ENCODE results near the gene PMPCA. TPM values are rescaled to one million over a fixed set of nuclear protein-coding genes. Genes with fewer than 3 reads are reported as not detected.

The PMPCA gene
- total and polyA plus RNA-seq, 3 experiments from 2014 or later = 39.2 to 101 (median 96.4) TPM

DNA sequence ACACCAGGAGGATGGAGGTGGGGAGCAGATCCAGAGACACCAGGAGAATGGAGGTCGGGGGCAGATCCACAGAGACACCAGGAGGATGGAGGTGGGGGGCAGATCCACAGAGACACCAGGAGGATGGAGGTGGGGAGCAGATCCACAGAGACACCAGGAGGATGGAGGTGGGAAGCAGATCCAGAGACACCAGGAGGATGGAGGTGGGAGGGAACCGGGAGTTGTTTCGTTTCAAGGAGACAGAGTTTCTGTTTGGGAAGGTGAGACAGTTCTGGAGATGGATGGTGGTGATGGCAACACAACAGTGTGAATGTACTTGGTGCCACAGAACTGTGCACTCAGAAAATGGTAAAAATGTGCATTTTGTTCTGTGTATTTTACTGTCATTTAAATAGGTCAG is 38.2 kb downstream of the PMPCA start:
- Histone ChIP-seq H3K36me3 (ENCODE audit: insufficient read depth, low read length) (peaks cover 65% of the 10 kb centered on the region), H3K4me3 (ENCODE audit: low read length) (no peak overlapping the region), H3K27me3 (ENCODE audit: insufficient read depth, low read length, poor library complexity, severe bottlenecking) (no peaks in the 10 kb centered on the region), H3K4me1 (ENCODE audit: insufficient read depth, low read length) (no peaks in the 10 kb centered on the region), H3K9me3 (ENCODE audit: low read length) (no peaks in the 10 kb centered on the region), H3K27ac (ENCODE audit: low read depth, low read length) (no peak overlapping the region)
- peaks cover 0 to 1% (median 0%) of the 10 kb centered on the region in 3 donors for H3K4me1 Mint-ChIP-seq
- ChIA-PET CTCF (no interaction called here), POLR2A (no interaction called here)
- DNase-seq = no peak
- H3K27me3 Mint-ChIP-seq = no peaks in the 10 kb centered on the region
- no peaks in the 10 kb centered on the region for H3K9me3 Mint-ChIP-seq
- H3K4me3 Mint-ChIP-seq = no peak overlapping the region
- H3K36me3 Mint-ChIP-seq = peaks cover 0 to 90% (median 21%) of the 10 kb centered on the region in 3 donors
- H3K27ac Mint-ChIP-seq = peak overlapping the region in 1 of 8 donors; percentile 83

DNA sequence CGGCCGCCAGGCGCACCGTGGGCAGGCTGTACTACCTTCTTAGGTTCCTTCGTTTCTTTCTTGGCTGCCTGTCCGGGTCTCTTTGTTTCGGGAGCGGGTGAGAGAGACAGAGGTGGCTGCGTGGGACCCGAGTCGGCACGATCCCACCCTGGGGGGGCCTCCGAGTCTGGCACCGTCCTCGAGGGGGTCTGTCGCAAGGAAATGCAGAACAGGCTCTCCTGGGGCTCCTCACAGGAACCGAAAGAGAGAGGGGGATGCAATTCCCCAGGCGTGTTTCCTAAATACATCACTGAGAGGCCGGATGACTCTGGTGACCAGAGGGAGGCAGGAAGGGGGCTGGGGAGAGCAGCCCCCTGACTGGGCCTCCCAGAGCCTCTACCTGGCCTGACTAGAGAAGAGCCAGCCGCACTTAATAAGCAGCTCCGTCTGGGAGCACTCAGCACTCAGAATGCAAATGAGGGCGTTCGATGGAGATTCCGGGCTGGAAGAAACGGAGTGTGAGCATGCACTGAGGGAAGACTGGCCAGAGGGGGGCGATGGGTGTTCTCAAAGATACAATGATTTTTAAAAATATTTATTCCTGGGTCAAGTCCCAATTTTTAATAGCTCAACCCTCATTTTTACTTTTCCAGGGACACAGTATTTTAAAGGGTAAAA is 40.9 kb downstream of the PMPCA start:
- Histone ChIP-seq H3K27me3 (ENCODE audit: insufficient read depth, low read length, poor library complexity, severe bottlenecking) (no peaks in the 10 kb centered on the region), H3K9me3 (ENCODE audit: low read length) (no peaks in the 10 kb centered on the region), H3K4me3 (ENCODE audit: low read length) (no peak overlapping the region), H3K27ac (ENCODE audit: low read depth, low read length) (no peak overlapping the region), H3K36me3 (ENCODE audit: insufficient read depth, low read length) (peaks cover 81% of the 10 kb centered on the region), H3K4me1 (ENCODE audit: insufficient read depth, low read length) (no peaks in the 10 kb centered on the region)
- Mint-ChIP-seq H3K9me3 (no peaks in the 10 kb centered on the region), H3K36me3 (peaks cover 0 to 88% (median 16%) of the 10 kb centered on the region in 3 donors), H3K27me3 (no peaks in the 10 kb centered on the region), H3K4me1 (peaks cover 0 to 1% (median 0%) of the 10 kb centered on the region in 3 donors), H3K27ac (peak overlapping the region in 1 of 8 donors; percentile 50), H3K4me3 (no peak overlapping the region)
- CTCF ChIA-PET = no interaction called here
- DNase-seq = no peak
- POLR2A ChIA-PET = no interaction called here

DNA sequence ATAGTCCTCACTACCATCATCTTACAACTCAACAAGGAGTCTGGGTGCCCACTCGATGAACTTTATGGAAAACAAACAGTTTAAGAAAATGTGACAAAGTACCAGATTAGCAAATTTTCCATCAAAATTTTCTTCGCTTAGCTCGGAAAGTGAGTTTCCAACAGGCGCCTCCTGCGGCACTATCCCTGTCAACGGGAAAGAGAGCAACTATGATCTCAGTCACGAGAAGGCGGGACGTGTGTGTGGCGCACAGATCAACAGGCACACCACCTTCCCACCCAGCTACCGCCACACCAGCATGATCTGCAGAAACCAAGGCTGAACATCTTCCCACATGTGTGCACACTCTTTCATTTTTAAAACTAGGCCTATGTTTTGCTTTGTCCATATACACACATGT is 42.9 kb downstream of the PMPCA start:
- Histone ChIP-seq H3K4me3 (ENCODE audit: low read length) (no peak overlapping the region), H3K36me3 (ENCODE audit: insufficient read depth, low read length) (peaks cover 80% of the 10 kb centered on the region), H3K9me3 (ENCODE audit: low read length) (no peaks in the 10 kb centered on the region), H3K4me1 (ENCODE audit: insufficient read depth, low read length) (no peaks in the 10 kb centered on the region), H3K27ac (ENCODE audit: low read depth, low read length) (no peak overlapping the region), H3K27me3 (ENCODE audit: insufficient read depth, low read length, poor library complexity, severe bottlenecking) (no peaks in the 10 kb centered on the region)
- ChIA-PET POLR2A (interaction anchor here (0.7 kb wide), 1 partner anchor 9 kb away, joined by 6 read pairs; no protein-coding TSS in a partner anchor), CTCF (no interaction called here)
- Mint-ChIP-seq H3K4me1 (peaks cover 0 to 1% (median 0%) of the 10 kb centered on the region in 3 donors), H3K27me3 (no peaks in the 10 kb centered on the region), H3K4me3 (no peak overlapping the region), H3K27ac (peak overlapping the region in 3 of 8 donors; percentile 2 to 71 (median 13)), H3K9me3 (no peaks in the 10 kb centered on the region), H3K36me3 (peaks cover 0 to 87% (median 15%) of the 10 kb centered on the region in 3 donors)
- DNase-seq = no peak

DNA sequence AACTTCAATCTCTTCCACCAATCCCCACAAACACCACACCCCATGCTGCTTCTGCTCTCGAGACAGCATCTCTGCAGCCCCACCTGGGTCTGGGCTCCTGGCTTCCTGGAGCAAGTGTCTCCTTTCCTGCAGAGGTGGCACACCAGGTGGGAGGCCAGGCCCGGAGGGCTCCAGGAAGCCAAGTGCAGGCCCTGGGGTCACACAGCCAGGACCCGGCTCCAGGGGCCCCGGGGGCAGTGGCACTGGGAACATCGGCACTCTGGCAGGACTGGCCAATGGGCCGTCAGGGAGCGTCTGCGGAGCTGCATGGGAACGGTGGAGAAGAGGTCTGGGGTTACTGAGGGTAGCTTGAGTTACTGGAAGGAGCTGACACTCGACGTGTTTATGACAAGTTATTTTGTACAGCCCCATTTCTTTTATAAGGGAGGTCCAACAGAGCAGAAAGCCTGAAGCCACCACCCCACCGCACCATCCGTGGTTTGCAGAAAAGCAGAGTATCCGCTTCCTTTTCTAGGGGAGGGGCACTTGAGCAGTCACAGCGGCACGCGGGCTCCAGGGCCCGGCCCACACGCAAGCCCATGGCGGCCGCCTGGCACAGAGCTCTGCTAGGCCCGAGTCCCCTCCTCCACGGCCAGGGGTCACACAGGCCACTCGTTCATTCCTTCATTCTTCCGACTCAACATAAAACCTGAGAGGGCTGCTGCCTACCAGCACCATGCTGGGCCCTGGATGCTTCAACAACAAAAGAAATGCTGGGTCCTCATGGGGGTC is 43.8 kb downstream of the PMPCA start:
- H3K27me3 Mint-ChIP-seq = no peaks in the 10 kb centered on the region
- Histone ChIP-seq H3K27me3 (ENCODE audit: insufficient read depth, low read length, poor library complexity, severe bottlenecking) (no peaks in the 10 kb centered on the region), H3K9me3 (ENCODE audit: low read length) (no peaks in the 10 kb centered on the region), H3K27ac (ENCODE audit: low read depth, low read length) (no peak overlapping the region), H3K36me3 (ENCODE audit: insufficient read depth, low read length) (peaks cover 78% of the 10 kb centered on the region), H3K4me3 (ENCODE audit: low read length) (no peak overlapping the region), H3K4me1 (ENCODE audit: insufficient read depth, low read length) (no peaks in the 10 kb centered on the region)
- H3K4me1 Mint-ChIP-seq = peaks cover 0 to 1% (median 0%) of the 10 kb centered on the region in 3 donors
- H3K4me3 Mint-ChIP-seq = no peak overlapping the region
- ChIA-PET POLR2A (no interaction called here), CTCF (no interaction called here)
- H3K27ac Mint-ChIP-seq = peak overlapping the region in 2 of 8 donors; percentile 54 to 63
- H3K36me3 Mint-ChIP-seq = peaks cover 4 to 87% (median 14%) of the 10 kb centered on the region in 3 donors
- H3K9me3 Mint-ChIP-seq = no peaks in the 10 kb centered on the region
- no peak for DNase-seq

DNA sequence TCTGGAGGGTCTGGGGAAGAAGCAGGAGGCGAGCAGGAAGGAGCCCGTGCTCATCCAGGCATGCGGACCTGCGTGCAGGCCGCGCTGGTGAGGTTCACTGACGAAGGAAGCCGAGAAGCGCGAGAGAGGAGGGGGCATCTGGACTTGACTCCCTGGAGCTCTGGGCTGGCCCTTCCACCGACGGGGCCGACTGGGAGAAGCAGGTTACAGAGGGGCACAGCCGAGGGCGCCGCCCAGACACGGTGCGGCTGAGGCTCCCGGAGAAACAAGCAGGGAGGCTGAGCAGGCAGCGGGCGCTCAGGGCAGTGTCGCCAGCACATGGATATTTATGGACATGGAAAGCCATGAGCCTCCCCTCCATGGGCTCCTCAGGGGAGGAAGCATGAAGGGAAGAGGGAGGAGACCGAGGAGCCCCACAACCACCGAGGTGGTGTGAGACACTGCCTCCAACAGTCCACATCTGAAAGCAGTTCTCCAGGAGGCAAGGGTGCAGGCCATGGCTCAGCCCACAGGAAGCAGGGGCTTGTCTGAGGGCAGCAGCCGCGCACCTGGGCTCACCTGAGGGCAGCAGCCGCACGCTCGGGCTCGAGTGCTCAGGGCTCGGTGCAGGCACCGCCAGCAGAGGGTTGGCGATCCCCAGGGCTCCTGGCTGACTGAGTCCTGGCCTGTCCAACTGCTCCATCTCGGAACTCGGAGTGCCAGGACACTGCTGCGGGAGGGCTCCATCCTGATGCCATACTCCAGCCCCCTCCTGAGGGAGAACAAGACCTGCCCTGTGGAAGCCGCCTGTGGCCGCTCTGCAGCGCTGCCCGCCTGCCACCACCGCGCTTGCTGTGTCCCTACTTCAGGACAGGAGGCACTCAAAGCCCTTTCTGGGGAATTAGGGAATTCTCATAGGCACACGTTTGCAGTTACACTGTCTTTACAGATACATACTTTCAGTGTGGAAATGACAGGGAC is 44.9 kb downstream of the PMPCA start:
- H3K36me3 Mint-ChIP-seq = peaks cover 4 to 86% (median 13%) of the 10 kb centered on the region in 3 donors

DNA sequence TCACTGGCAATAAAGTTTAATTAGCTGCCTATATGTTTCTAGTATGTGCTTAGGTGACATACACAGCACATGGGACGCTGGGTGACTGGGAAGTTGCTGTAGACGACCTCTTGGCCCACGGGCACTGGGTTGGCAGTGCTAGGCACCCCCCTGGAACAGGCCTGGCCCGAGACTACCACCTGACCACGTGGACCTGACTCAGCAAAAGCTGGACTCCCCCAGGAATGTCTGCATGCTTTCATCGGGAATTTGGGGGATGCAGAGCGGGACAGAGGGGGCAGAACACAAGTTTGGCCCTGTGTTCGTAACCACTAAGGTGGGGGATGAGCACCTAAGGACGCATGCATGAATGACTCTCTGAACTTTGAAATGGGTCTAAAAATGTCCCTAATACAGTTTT is 45.8 kb downstream of the PMPCA start:
- Histone ChIP-seq H3K4me1 (ENCODE audit: insufficient read depth, low read length) (no peaks in the 10 kb centered on the region), H3K27me3 (ENCODE audit: insufficient read depth, low read length, poor library complexity, severe bottlenecking) (no peaks in the 10 kb centered on the region), H3K36me3 (ENCODE audit: insufficient read depth, low read length) (peaks cover 71% of the 10 kb centered on the region), H3K27ac (ENCODE audit: low read depth, low read length) (no peak overlapping the region), H3K4me3 (ENCODE audit: low read length) (no peak overlapping the region), H3K9me3 (ENCODE audit: low read length) (no peaks in the 10 kb centered on the region)
- Mint-ChIP-seq H3K9me3 (no peaks in the 10 kb centered on the region), H3K27ac (peak overlapping the region in 1 of 8 donors; percentile 14), H3K4me1 (peaks cover 0 to 1% (median 0%) of the 10 kb centered on the region in 3 donors), H3K4me3 (peak overlapping the region in 1 of 7 donors; percentile 32), H3K36me3 (peaks cover 4 to 84% (median 12%) of the 10 kb centered on the region in 3 donors), H3K27me3 (no peaks in the 10 kb centered on the region)
- no peak for DNase-seq
- ChIA-PET POLR2A (no interaction called here), CTCF (interaction anchor here (1.2 kb wide), 1 partner anchor 11 kb away, joined by 3 read pairs; no protein-coding TSS in a partner anchor)

More for the DNA sequence above, 44.9 kb downstream of the PMPCA start:
- H3K9me3 ChIP-seq (ENCODE audit: low read length) = no peaks in the 10 kb centered on the region
- H3K27ac Mint-ChIP-seq = peak overlapping the region in 1 of 8 donors; percentile 66
- H3K27me3 ChIP-seq (ENCODE audit: insufficient read depth, low read length, poor library complexity, severe bottlenecking) = no peaks in the 10 kb centered on the region
- no peaks in the 10 kb centered on the region for H3K9me3 Mint-ChIP-seq
- POLR2A ChIA-PET = no interaction called here
- H3K4me3 ChIP-seq (ENCODE audit: low read length) = no peak overlapping the region
- CTCF ChIA-PET = interaction anchor here (1.2 kb wide), 1 partner anchor 10 kb away, joined by 3 read pairs; no protein-coding TSS in a partner anchor
- H3K4me1 ChIP-seq (ENCODE audit: insufficient read depth, low read length) = no peaks in the 10 kb centered on the region
- no peak overlapping the region for H3K4me3 Mint-ChIP-seq
- H3K27me3 Mint-ChIP-seq = no peaks in the 10 kb centered on the region
- DNase-seq = no peak
- no peak overlapping the region for H3K27ac ChIP-seq (ENCODE audit: low read depth, low read length)
- H3K36me3 ChIP-seq (ENCODE audit: insufficient read depth, low read length) = peaks cover 73% of the 10 kb centered on the region
- peaks cover 0 to 1% (median 0%) of the 10 kb centered on the region in 3 donors for H3K4me1 Mint-ChIP-seq

DNA sequence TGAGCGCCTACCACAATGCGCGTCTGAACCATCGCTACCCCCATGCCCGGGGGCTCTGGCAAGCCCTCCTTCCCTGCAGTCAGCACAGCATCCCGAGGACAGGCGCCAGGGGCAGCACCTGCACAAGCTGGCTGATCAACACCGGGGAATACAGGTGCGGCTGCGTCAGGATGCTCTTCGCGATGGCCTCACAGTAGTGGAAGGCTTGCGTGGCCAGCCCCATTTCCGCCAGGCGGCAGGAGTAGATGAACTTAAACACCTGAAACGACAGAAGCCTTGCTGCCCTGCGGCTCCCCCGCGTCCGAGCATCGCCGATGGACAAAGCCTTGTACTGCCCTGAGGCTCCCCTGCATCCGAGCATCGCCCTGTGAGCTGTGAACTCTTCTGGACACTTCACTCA is 46.9 kb downstream of the PMPCA start:
- no peak overlapping the region for H3K4me3 ChIP-seq (ENCODE audit: low read length)
- Mint-ChIP-seq H3K27ac (no peak overlapping the region), H3K27me3 (no peaks in the 10 kb centered on the region), H3K4me1 (peaks cover 0 to 1% (median 0%) of the 10 kb centered on the region in 3 donors), H3K9me3 (no peaks in the 10 kb centered on the region), H3K36me3 (peaks cover 4 to 86% (median 16%) of the 10 kb centered on the region in 3 donors), H3K4me3 (no peak overlapping the region)
- ChIA-PET POLR2A (no interaction called here), CTCF (interaction anchor here (0.6 kb wide), 1 partner anchor 50 kb away, joined by 3 read pairs; no protein-coding TSS in a partner anchor)
- H3K9me3 ChIP-seq (ENCODE audit: low read length) = no peaks in the 10 kb centered on the region
- peaks cover 69% of the 10 kb centered on the region for H3K36me3 ChIP-seq (ENCODE audit: insufficient read depth, low read length)
- H3K4me1 ChIP-seq (ENCODE audit: insufficient read depth, low read length) = no peaks in the 10 kb centered on the region
- no peak overlapping the region for H3K27ac ChIP-seq (ENCODE audit: low read depth, low read length)
- H3K27me3 ChIP-seq (ENCODE audit: insufficient read depth, low read length, poor library complexity, severe bottlenecking) = no peaks in the 10 kb centered on the region
- DNase-seq = no peak

All from CD8-positive, alpha-beta memory T cell (primary cell).